ENCODE results near the gene KIF5C. TPM values are rescaled to one million over a fixed set of nuclear protein-coding genes. Genes with fewer than 3 reads are reported as not detected.

KIF5C gene
- total RNA-seq, 4 donors from 2014 or later: 0.75 to 3.2 (median 2.3) TPM

GRCh38 chr2:149031396-149031795, 156.4 kb downstream of the KIF5C start:
- no peak overlapping the region for H3K27ac ChIP-seq
- no peaks in the 10 kb centered on the region for H3K9me3 ChIP-seq
- intact Hi-C loops (cut with DNase I; ENCODE audit: low total_unique reads): no loop called here
- TF ChIP-seq POLR2AphosphoS5 (IDR thresholded peaks at IDR 0.05) (no peak), CTCF (IDR thresholded peaks at IDR 0.05) (no peak), POLR2A (IDR thresholded peaks at IDR 0.05) (no peak), EP300 (IDR thresholded peaks at IDR 0.05; ENCODE audit: low read depth) (no peak)
- in situ Hi-C loops (cut with MboI; ENCODE audit: low pct_ligation_motif_present in 1 of 4, low pct_unique_long_range_greater_than_20kb in 1 of 4, low sequenced_read_pairs in 3 of 4): loop anchor here in 1 of 4 donors (25.0 kb wide), 1 partner anchor 281 kb away; no protein-coding TSS in a partner anchor
- DNase-seq: no peak
- no peaks in the 10 kb centered on the region for H3K36me3 ChIP-seq
- H3K4me3 ChIP-seq: no peak overlapping the region
- H3K4me1 ChIP-seq: no peaks in the 10 kb centered on the region
- WGBS, 2 donors (ENCODE audit: low coverage in 1 of 2): 86% methylated on average over 4 of the region's 4 CpGs; no CpG with 5 or more reads in 1 of the 2 donors
- peaks cover 4% of the 10 kb centered on the region for H3K27me3 ChIP-seq

- H3K9me3 ChIP-seq: no peaks in the 10 kb centered on the region
- intact Hi-C loops (cut with DNase I; ENCODE audit: low total_unique reads) (no loop called here), in situ Hi-C loops (cut with MboI; ENCODE audit: low pct_ligation_motif_present in 1 of 4, low pct_unique_long_range_greater_than_20kb in 1 of 4, low sequenced_read_pairs in 3 of 4) (loop anchor here in 1 of 4 donors (25.0 kb wide), 1 partner anchor 279 kb away; no protein-coding TSS in a partner anchor)
- peaks cover 0 to 4% (median 2%) of the 10 kb centered on the region in 4 donors for H3K4me1 ChIP-seq
- peaks cover 16% of the 10 kb centered on the region for H3K27me3 ChIP-seq
- 57% methylated on average over 8 of the region's 8 CpGs; no CpG with 5 or more reads in 1 of the 2 donors for WGBS, 2 donors (ENCODE audit: low coverage in 1 of 2)
- DNase-seq: peak; percentile 21
- H3K27ac ChIP-seq: no peak overlapping the region
- H3K36me3 ChIP-seq: no peaks in the 10 kb centered on the region
- TF ChIP-seq CTCF (IDR thresholded peaks at IDR 0.05) (no peak), POLR2A (IDR thresholded peaks at IDR 0.05) (no peak), EP300 (IDR thresholded peaks at IDR 0.05; ENCODE audit: low read depth) (no peak), POLR2AphosphoS5 (IDR thresholded peaks at IDR 0.05) (no peak)
- no peak overlapping the region for H3K4me3 ChIP-seq
Measured at GRCh38 chr2:149033716-149034115, 158.7 kb downstream of the KIF5C start.

- no peak overlapping the region for H3K4me3 ChIP-seq
- DNase-seq: no peak
- H3K36me3 ChIP-seq: no peaks in the 10 kb centered on the region
- in situ Hi-C loops (cut with MboI; ENCODE audit: low pct_ligation_motif_present in 1 of 4, low pct_unique_long_range_greater_than_20kb in 1 of 4, low sequenced_read_pairs in 3 of 4): loop anchor here in 1 of 4 donors (25.0 kb wide), 1 partner anchor 278 kb away; no protein-coding TSS in a partner anchor
- WGBS, 2 donors (ENCODE audit: low coverage in 1 of 2): 81% methylated on average over 6 of the region's 6 CpGs; no CpG with 5 or more reads in 1 of the 2 donors
- intact Hi-C loops (cut with DNase I; ENCODE audit: low total_unique reads): no loop called here
- H3K27ac ChIP-seq: no peak overlapping the region
- H3K9me3 ChIP-seq: no peaks in the 10 kb centered on the region
- TF ChIP-seq EP300 (IDR thresholded peaks at IDR 0.05; ENCODE audit: low read depth): no peak
- no peak for TF ChIP-seq CTCF (IDR thresholded peaks at IDR 0.05)
- no peak for TF ChIP-seq POLR2AphosphoS5 (IDR thresholded peaks at IDR 0.05)
- no peak for TF ChIP-seq POLR2A (IDR thresholded peaks at IDR 0.05)
- H3K27me3 ChIP-seq: peaks cover 23% of the 10 kb centered on the region
- H3K4me1 ChIP-seq: peaks cover 0 to 7% (median 2%) of the 10 kb centered on the region in 4 donors
Measured at GRCh38 chr2:149034406-149034805, 159.4 kb downstream of the KIF5C start.

- 92% methylated on average over 4 of the region's 4 CpGs; no CpG with 5 or more reads in 1 of the 2 donors for WGBS, 2 donors (ENCODE audit: low coverage in 1 of 2)
Measured at GRCh38 chr2:149036507-149037293, 161.7 kb downstream of the KIF5C start.

More at GRCh38 chr2:149036507-149037293, 161.7 kb downstream of the KIF5C start:
- Histone ChIP-seq H3K9me3 (no peaks in the 10 kb centered on the region), H3K27ac (no peak overlapping the region), H3K4me1 (peaks cover 0 to 7% (median 2%) of the 10 kb centered on the region in 4 donors), H3K27me3 (peaks cover 19% of the 10 kb centered on the region), H3K36me3 (no peaks in the 10 kb centered on the region), H3K4me3 (no peak overlapping the region)
- intact Hi-C loops (cut with DNase I; ENCODE audit: low total_unique reads) (no loop called here), in situ Hi-C loops (cut with MboI; ENCODE audit: low pct_ligation_motif_present in 1 of 4, low pct_unique_long_range_greater_than_20kb in 1 of 4, low sequenced_read_pairs in 3 of 4) (loop anchor here in 1 of 4 donors (25.0 kb wide), 1 partner anchor 276 kb away; no protein-coding TSS in a partner anchor)
- DNase-seq: no peak
- no peak for TF ChIP-seq CTCF (IDR thresholded peaks at IDR 0.05)
- TF ChIP-seq POLR2AphosphoS5 (IDR thresholded peaks at IDR 0.05): no peak
- TF ChIP-seq POLR2A (IDR thresholded peaks at IDR 0.05): no peak
- no peak for TF ChIP-seq EP300 (IDR thresholded peaks at IDR 0.05; ENCODE audit: low read depth)
